Measurements from ENCODE around the gene GZMH.

The GZMH gene

DNA sequence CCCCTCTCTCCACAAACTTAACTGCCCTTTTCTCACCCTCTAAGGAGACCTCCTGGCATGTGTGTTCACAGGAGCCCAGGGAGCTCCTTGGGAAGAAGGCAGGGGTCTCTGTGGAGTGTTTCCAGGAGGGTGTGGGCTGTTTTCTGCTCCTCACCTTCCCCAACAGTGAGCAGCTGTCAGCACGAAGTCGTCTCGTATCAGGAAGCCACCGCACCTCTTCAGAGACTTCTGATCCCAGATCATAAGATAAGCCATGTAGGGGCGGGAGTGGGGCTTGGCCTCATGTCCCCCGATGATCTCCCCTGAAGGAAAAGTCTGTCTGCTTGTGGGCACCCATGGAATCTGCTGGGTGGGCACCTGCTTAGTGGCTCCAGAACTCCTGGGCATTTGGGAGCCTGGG lies 23.3 kb upstream of the GZMH start:
- Histone ChIP-seq H3K36me3 (ENCODE audit: insufficient read depth, low read length) (no peaks in the 10 kb centered on the region), H3K4me1 (ENCODE audit: insufficient read depth, low read length, poor library complexity, severe bottlenecking) (peaks cover 25% of the 10 kb centered on the region), H2AFZ (ENCODE audit: low read length) (no peak overlapping the region), H3K27me3 (ENCODE audit: insufficient read depth, low read length, poor library complexity, severe bottlenecking) (no peaks in the 10 kb centered on the region), H3K9me3 (ENCODE audit: insufficient read depth, low read depth, low read length) (no peaks in the 10 kb centered on the region), H4K20me1 (ENCODE audit: insufficient read depth, low read length, poor library complexity, severe bottlenecking) (no peaks in the 10 kb centered on the region), H3K9me2 (replicated peaks; ENCODE audit: low read depth, low read length) (no peaks in the 10 kb centered on the region), H3K79me2 (ENCODE audit: insufficient read depth, low read length) (no peaks in the 10 kb centered on the region), H3F3A (ENCODE audit: low read depth) (no peaks in the 10 kb centered on the region), H3K4me3 (ENCODE audit: low read length, poor library complexity, severe bottlenecking) (no peak overlapping the region), H3K4me2 (ENCODE audit: low read depth, low read length, poor library complexity, severe bottlenecking) (no peak overlapping the region), H3K9ac (ENCODE audit: low read depth, low read length, poor library complexity, severe bottlenecking) (no peak overlapping the region)
- no peak for TF ChIP-seq EZH2phosphoT487 (IDR thresholded peaks at IDR 0.05; ENCODE audit: borderline replicate concordance)
- TF ChIP-seq, protein P1, sequence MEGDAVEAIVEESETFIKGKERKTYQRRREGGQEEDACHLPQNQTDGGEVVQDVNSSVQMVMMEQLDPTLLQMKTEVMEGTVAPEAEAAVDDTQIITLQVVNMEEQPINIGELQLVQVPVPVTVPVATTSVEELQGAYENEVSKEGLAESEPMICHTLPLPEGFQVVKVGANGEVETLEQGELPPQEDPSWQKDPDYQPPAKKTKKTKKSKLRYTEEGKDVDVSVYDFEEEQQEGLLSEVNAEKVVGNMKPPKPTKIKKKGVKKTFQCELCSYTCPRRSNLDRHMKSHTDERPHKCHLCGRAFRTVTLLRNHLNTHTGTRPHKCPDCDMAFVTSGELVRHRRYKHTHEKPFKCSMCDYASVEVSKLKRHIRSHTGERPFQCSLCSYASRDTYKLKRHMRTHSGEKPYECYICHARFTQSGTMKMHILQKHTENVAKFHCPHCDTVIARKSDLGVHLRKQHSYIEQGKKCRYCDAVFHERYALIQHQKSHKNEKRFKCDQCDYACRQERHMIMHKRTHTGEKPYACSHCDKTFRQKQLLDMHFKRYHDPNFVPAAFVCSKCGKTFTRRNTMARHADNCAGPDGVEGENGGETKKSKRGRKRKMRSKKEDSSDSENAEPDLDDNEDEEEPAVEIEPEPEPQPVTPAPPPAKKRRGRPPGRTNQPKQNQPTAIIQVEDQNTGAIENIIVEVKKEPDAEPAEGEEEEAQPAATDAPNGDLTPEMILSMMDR (conservative IDR thresholded peaks at IDR 0.05; ENCODE audit: low read length) = no peak

DNA sequence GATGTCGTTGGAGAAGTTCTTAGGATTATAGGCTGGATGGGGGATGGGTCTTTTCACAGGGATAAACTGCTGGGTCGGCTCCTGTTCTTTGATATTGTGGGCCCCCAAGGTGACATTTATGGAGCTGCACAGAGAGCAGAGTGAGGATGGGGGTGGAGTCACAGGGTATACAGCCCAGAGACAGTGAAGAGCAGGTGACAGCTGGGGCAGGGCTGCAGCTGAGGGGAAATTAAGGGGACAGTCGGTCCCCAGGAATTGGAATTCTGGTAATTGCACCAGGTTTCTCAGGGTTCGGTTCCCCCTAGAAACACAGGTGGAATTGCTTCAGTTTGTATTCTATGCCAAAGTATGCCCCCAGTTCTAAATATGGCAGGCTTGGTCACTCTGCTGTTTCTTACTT lies 22.9 kb upstream of the GZMH start:
- Histone ChIP-seq H3K36me3 (ENCODE audit: insufficient read depth, low read length) (no peaks in the 10 kb centered on the region), H3K79me2 (ENCODE audit: insufficient read depth, low read length) (no peaks in the 10 kb centered on the region), H3K9ac (ENCODE audit: low read depth, low read length, poor library complexity, severe bottlenecking) (no peak overlapping the region), H4K20me1 (ENCODE audit: insufficient read depth, low read length, poor library complexity, severe bottlenecking) (no peaks in the 10 kb centered on the region), H3K4me3 (ENCODE audit: low read length, poor library complexity, severe bottlenecking) (no peak overlapping the region), H3K27me3 (ENCODE audit: insufficient read depth, low read length, poor library complexity, severe bottlenecking) (no peaks in the 10 kb centered on the region), H2AFZ (ENCODE audit: low read length) (no peak overlapping the region), H3K4me2 (ENCODE audit: low read depth, low read length, poor library complexity, severe bottlenecking) (no peak overlapping the region), H3K9me2 (replicated peaks; ENCODE audit: low read depth, low read length) (no peaks in the 10 kb centered on the region), H3K9me3 (ENCODE audit: insufficient read depth, low read depth, low read length) (no peaks in the 10 kb centered on the region), H3K4me1 (ENCODE audit: insufficient read depth, low read length, poor library complexity, severe bottlenecking) (peaks cover 27% of the 10 kb centered on the region), H3F3A (ENCODE audit: low read depth) (no peaks in the 10 kb centered on the region)
- TF ChIP-seq EZH2phosphoT487 (IDR thresholded peaks at IDR 0.05; ENCODE audit: borderline replicate concordance) = no peak
- TF ChIP-seq, protein P1 (conservative IDR thresholded peaks at IDR 0.05; ENCODE audit: low read length) = no peak

DNA sequence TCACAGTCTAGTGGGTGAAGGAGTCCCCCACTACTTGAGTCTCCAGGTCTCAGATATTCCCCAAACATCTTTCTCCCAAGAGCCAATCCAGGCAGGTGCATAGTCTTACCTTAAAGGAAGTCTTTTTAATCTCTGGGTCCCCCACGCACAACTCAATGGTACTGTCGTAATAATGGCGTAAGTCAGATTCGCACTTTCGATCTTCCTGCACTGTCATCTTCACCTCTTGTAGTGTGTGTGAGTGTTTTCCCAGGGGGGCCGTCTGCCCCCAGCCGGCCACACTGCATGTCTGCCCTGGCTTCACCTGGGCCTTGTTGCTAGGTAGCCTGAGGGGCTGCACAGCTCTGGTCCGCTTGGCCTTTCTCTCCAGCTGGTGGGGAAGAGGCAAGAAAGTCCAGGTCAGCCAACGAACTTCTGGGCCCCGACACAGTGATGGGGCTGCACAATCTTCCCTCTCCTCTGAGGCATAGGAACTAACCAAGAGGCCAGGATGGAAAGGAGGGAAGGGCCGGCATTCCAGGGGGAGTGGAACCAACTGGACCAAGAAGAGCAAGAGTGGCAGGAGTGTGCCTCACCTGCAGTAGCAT lies 22.4 kb upstream of the GZMH start:
- Histone ChIP-seq H3K27me3 (ENCODE audit: insufficient read depth, low read length, poor library complexity, severe bottlenecking) (no peaks in the 10 kb centered on the region), H3K79me2 (ENCODE audit: insufficient read depth, low read length) (no peaks in the 10 kb centered on the region), H4K20me1 (ENCODE audit: insufficient read depth, low read length, poor library complexity, severe bottlenecking) (no peaks in the 10 kb centered on the region), H3K9me3 (ENCODE audit: insufficient read depth, low read depth, low read length) (no peaks in the 10 kb centered on the region), H3K4me3 (ENCODE audit: low read length, poor library complexity, severe bottlenecking) (no peak overlapping the region), H3F3A (ENCODE audit: low read depth) (no peaks in the 10 kb centered on the region), H2AFZ (ENCODE audit: low read length) (no peak overlapping the region), H3K36me3 (ENCODE audit: insufficient read depth, low read length) (no peaks in the 10 kb centered on the region), H3K4me1 (ENCODE audit: insufficient read depth, low read length, poor library complexity, severe bottlenecking) (peaks cover 27% of the 10 kb centered on the region), H3K9me2 (replicated peaks; ENCODE audit: low read depth, low read length) (no peaks in the 10 kb centered on the region), H3K9ac (ENCODE audit: low read depth, low read length, poor library complexity, severe bottlenecking) (no peak overlapping the region), H3K4me2 (ENCODE audit: low read depth, low read length, poor library complexity, severe bottlenecking) (no peak overlapping the region)
- TF ChIP-seq, protein P1 (conservative IDR thresholded peaks at IDR 0.05; ENCODE audit: low read length) = no peak
- no peak for TF ChIP-seq EZH2phosphoT487 (IDR thresholded peaks at IDR 0.05; ENCODE audit: borderline replicate concordance)
